Retina (tissue), 1 donor: ENCODE measurements around the gene GLB1L2.

Source experiments
- DNase-seq: peaks from one replicate; pipeline ENCODE4 v3.0.0-alpha.2; 2016

The GLB1L2 gene

DNA sequence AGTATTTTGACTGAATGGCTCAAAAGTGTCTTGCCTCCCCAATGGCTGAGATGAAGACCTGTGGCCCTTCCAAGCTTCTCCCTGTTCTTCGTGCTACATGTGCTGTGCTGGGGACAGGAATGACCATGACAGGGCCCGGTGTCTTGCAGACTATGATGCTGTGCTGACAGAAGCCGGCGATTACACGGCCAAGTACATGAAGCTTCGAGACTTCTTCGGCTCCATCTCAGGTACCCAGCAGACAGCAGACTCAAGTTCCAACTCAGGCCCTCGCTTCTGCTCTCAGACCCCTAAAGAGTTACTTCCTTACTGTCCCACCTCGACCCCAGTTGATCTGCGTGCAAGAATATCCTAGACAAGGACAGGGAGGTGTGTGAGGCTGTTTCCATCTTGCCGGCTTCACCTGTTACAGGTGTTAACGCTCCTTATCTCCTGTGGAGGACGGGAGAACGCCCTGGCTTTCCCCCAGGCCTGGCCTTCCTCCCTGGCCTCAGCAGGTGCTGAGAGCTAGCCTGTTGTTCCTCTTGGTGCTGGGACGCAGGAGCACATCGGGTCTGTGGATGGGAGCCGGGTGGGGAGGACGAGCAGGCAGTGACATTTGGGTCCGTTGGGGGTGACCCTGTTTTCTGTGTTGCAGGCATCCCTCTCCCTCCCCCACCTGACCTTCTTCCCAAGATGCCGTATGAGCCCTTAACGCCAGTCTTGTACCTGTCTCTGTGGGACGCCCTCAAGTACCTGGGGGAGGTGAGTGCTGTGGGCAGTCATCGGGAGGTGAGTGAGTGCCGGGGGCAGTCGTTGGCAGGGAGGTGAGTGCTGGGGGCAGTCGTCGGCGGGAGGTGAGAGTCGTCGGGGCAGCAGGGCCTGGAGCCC lies 38.1 kb downstream of the GLB1L2 start:
- no peak for DNase-seq

- DNase-seq, result no peak
Measured at GRCh38 chr11:134370526-134371435, 39.0 kb downstream of the GLB1L2 start.

DNA sequence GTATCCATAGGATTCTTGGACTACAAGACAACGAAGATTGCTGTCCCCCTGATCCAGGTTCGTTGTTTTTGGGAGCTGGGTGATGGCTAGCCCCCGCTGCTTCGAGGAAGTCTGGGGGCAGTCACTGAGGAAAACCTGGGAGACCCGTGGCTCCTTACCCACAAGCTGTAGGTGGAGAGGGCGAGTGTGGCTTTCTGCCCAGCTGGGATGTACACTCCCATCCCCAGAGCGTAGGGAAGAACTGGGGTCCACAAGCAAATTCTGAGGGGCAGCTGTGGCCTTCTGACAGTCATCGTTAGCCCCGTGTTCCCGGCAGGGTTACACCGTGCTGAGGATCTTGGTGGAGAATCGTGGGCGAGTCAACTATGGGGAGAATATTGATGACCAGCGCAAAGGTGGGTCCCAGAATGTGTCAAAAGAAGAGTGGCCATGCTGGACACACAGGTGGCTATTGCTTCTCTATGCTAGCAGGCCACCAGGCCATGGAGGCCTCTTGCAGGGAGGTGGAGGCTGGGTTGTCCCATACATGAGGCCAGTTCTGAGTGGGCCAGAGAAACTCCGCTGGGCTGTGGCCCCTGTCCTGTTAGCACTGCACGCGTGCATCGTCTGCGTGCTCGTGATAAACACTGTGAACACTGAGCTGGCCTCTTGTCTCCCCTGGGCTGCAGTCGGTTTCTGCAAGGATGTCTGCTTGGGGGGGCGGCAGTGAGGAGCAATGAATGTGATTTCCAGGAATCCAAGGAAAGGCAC lies 39.8 kb downstream of the GLB1L2 start:
- DNase-seq, result no peak

DNA sequence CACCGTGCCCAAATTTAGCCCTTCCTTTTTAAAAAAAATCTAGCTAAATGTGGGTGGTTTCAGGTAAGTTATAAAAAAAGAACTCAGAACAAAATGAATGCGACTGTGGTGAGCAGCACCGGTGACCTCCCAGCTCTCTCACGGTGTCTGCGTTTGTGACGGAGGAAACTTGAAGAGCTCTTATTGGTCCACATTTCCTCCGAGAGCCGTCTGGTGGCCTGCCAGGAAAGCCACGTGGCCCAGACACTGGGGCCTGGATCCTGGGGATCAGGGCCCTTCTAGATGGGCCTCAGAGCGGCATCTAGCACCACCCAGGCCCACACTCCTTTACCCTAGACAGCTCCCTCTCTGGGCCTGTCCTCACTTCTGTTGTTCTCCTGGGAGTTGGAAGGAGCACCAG lies 40.7 kb downstream of the GLB1L2 start:
- no peak for DNase-seq

DNA sequence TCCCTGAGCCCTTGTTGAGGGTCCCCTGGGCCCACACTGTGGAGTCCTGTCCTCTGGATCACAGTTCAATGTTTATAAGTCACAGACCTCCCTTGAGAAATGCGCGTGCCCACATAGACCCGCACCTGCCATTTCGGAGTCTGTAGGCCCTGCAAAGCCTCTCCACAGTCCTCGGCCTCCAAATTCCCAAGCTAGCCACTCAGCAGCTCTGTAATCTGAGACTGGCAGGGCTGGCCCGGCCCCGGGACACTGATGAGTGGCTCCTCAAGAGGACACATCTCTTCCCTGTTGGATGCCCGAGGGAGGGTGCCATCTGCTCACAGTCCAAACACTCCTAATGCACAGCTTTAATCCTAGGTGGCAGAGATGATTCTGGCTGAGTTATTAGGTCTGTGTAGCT lies 41.2 kb downstream of the GLB1L2 start:
- DNase-seq, result no peak

DNA sequence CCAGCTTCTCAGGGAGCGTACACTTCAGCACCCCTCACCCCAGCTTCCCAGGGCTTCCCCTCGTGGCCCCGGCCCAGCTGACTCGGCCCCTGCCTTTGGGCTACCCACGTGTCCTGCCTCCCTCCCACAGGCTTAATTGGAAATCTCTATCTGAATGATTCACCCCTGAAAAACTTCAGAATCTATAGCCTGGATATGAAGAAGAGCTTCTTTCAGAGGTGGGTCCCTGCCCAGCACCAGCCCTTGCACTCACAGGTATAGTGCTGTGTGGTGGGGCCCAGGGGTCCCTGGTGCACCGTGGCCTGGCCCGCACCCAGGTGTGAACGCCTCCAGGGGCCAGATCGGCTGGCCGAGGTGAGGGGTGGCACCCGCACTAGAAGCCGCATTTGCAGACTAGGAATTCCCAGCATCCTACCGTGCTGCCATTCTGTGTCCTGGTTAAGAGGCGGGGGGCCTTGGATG lies 41.8 kb downstream of the GLB1L2 start:
- no peak for DNase-seq

- no peak for DNase-seq
Measured at GRCh38 chr11:134374171-134374570, 42.4 kb downstream of the GLB1L2 start.

DNA sequence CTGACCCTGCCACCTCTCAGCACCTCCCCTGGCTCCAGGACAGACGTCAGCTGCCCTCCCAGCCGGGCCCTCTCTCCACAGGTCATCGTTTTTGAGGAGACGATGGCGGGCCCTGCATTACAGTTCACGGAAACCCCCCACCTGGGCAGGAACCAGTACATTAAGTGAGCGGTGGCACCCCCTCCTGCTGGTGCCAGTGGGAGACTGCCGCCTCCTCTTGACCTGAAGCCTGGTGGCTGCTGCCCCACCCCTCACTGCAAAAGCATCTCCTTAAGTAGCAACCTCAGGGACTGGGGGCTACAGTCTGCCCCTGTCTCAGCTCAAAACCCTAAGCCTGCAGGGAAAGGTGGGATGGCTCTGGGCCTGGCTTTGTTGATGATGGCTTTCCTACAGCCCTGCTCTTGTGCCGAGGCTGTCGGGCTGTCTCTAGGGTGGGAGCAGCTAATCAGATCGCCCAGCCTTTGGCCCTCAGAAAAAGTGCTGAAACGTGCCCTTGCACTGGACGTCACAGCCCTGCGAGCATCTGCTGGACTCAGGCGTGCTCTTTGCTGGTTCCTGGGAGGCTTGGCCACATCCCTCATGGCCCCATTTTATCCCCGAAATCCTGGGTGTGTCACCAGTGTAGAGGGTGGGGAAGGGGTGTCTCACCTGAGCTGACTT lies 43.2 kb downstream of the GLB1L2 start:
- no peak for DNase-seq

GRCh38 chr11:134376150-134376921 lies 44.5 kb downstream of the GLB1L2 start:
- no peak for DNase-seq

DNA sequence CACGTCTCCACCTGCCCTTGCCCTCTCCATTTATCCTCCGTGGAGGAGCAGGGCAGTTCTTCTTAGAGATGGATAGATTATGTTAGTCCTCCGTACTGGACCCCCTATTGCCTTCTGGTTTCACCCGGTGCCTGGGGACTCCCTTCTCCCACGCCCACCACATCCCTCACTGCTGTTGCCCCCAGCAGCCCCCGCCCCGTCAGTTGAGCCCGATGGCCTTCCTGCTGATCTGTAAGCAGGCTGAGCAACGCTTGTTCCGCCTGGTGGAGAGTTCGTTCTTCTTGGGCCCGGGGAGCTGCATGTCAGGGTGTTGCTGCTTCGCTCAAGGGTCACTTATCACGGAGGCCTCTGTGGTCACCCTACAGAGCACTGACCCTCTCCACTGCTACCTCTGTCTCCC lies 46.1 kb downstream of the GLB1L2 start:
- no peak for DNase-seq

GRCh38 chr11:134379241-134379640 lies 47.5 kb downstream of the GLB1L2 start:
- no peak for DNase-seq

DNA sequence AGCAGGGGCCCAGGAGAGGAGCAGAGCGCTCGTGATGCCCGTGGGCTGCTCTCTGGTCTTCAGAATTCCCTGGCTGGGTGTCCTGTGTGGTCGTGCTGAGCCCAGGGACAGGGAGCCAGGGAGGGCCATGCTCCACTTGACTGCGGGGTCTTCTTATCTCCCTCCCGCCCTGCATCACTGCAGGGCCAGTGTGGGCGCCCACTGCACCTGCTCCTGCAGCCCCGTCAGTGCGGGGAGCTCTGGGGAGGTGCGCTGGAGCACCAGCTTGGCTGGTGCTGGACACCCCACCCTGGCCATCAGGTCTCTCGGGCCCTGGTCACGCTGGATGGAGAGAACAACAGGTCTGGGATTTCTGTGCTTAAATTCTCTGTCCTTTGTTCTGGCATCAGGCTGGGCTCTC lies 48.4 kb downstream of the GLB1L2 start:
- DNase-seq, result no peak

- no peak for DNase-seq
Measured at GRCh38 chr11:134380785-134381184, 49.0 kb downstream of the GLB1L2 start.

DNA sequence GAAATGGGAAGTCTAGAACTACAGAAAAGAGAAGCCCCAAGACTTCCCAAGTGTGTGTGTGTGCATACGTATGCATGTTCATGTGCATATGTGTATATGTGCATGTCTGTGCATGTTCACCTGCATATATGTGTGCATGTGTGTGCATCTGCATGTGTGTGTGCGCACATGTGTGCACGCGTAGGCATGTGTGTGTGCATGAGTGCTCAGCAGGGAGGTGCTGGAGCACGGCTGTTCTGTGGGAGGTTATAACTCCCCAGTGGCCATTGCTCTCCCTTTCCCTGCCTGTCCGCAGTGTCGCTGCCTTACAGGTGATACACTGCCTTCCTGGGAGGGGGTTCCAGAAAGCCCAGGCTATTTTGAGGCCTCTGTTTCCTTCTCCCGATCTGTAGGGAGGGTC lies 50.5 kb downstream of the GLB1L2 start:
- DNase-seq, result no peak

DNA sequence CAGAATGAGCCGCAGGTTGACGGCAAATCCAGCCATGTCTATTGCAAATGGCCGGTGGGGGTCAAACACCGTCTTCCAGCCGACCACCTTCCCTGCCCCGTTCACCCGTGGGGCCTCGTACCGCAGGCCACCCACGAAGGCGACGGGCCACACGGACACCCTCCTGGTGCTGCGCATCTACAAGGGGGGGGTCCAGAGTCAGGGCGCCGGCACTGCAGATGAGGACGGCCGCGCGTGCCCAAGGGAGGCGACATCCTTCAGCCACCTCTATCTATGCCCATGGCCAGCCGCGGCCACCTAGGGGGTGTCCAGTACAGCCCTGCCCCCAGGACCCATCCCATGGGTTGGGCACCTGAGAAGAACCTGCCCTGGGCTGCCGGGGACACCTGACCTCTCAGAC lies 51.0 kb downstream of the GLB1L2 start:
- DNase-seq, result no peak

GRCh38 chr11:134383576-134384221 lies 51.9 kb downstream of the GLB1L2 start:
- DNase-seq, result no peak

- DNase-seq, result no peak
Measured at GRCh38 chr11:134384406-134384805, 52.6 kb downstream of the GLB1L2 start.

DNA sequence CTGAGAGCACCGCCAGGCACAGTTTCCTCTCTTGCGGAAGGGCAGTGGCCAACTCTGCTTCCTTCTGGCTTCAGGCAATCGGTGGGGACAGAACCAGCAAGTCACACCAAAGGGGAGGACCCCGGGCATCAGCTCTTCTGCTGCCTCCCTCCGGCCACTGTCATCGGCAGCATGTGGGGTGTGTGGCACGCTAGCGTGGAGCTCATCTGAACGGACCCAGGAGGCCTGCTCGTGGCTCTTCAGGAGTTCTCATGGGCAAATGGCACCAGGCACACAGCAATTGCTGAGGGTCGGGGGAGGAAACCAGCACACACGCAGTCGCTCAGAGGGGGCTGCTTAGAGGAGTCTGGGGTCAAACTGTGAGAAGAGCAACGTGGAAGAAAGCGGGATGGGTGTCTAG lies 53.4 kb downstream of the GLB1L2 start:
- no peak for DNase-seq

GRCh38 chr11:134385774-134386565 lies 54.2 kb downstream of the GLB1L2 start:
- DNase-seq, result no peak

GRCh38 chr11:134386945-134387344 lies 55.2 kb downstream of the GLB1L2 start:
- no peak for DNase-seq
